ENCODE results near the gene PGM5. TPM values are rescaled to one million over a fixed set of nuclear protein-coding genes. Genes with fewer than 3 reads are reported as not detected.
A peak's percentile ranks its signal among the peaks of the same experiment; 100 is the strongest.
"Not testable (repeated sequence)": the region's sequence is repeated elsewhere in the genome, so short reads cannot be mapped to it uniquely, and the experiment has no call there.

Gene PGM5
- total and polyA plus RNA-seq, 2 of the 8 experiments (the other 6 are each of a cell fraction or from before 2014, with no cell fraction given) = not detected

DNA sequence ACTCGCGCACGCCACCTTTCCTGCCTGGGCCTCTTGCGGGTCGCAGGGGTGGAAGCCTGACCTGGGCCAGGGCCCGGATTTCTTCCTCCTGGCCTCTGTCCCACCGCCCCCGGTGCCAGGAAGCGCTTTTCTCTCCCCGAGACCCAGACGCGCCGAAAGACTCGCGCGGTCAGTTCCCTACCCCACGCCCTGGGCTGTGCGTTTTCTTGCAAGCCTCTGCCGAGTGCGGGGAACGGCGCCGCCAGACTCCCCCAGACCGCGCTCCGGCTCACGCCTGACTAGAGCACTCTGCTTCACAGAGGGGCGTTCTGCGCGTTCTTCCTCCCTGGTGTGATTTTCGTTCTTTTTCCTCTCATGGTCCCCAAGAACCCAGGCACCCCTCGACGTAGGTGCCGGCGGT, 49.3 kb upstream of the PGM5 start:
- H3K27me3 ChIP-seq (replicated peaks in 1 of 4; ENCODE audit: control insufficient read depth in 3 of 4, extremely low read depth in 1 of 4, insufficient read depth in 3 of 4, low read length in 3 of 4) = peaks cover 4 to 15% (median 7%) of the 10 kb centered on the region in 4 experiments; a peak in 6 of 7 replicates
- H2BK15ac ChIP-seq (ENCODE audit: low read length); H4K20me1 ChIP-seq (replicated peaks in 1 of 2; ENCODE audit: control insufficient read depth in 1 of 2, insufficient read depth in 2 of 2, low read length in 2 of 2); H3K23ac ChIP-seq (ENCODE audit: insufficient read length); H3K4me2 ChIP-seq (ENCODE audit: insufficient read depth in 1 of 2, low read depth in 2 of 2, low read length in 2 of 2); H4K5ac ChIP-seq (ENCODE audit: insufficient read length, low read depth, low read length); POLR2A ChIA-PET (ENCODE audit: partially characterized antibody); H2AFZ ChIP-seq (ENCODE audit: low read length); H3K79me2 ChIP-seq (ENCODE audit: control insufficient read depth in 1 of 2, insufficient read depth in 2 of 2, low read length in 2 of 2); H3K14ac ChIP-seq (ENCODE audit: insufficient read length); H2BK5ac ChIP-seq (ENCODE audit: low read depth, low read length); CTCF ChIA-PET (ENCODE audit: partially characterized antibody); H3K56ac ChIP-seq (replicated peaks; ENCODE audit: insufficient read length, low read depth, low read length); H2BK12ac ChIP-seq (ENCODE audit: low read depth, low read length); H4K8ac ChIP-seq (ENCODE audit: extremely low read depth, insufficient read depth, low read length); H3K4me1 ChIP-seq (replicated peaks in 1 of 4; ENCODE audit: control insufficient read depth in 3 of 4, insufficient read depth in 4 of 4, low read length in 3 of 4); H2BK120ac ChIP-seq (replicated peaks; ENCODE audit: low read depth, low read length); H3K4me3 ChIP-seq (ENCODE audit: extremely low read depth in 1 of 4, insufficient read depth in 2 of 4, low read depth in 3 of 4, low read length in 4 of 4); H3K4ac ChIP-seq (replicated peaks; ENCODE audit: insufficient read length, low read depth, low read length); DNase-seq (ENCODE audit: low read depth in 1 of 2, low spot score in 2 of 2); H3K9ac ChIP-seq (replicated peaks in 1 of 4; ENCODE audit: extremely low read depth in 1 of 4, low read depth in 3 of 4, low read length in 3 of 4); H3K36me3 ChIP-seq (ENCODE audit: control insufficient read depth in 2 of 4, insufficient read depth in 4 of 4, low read length in 3 of 4); FAIRE-seq; H3K18ac ChIP-seq (ENCODE audit: extremely low read depth, low read length); H3K9me3 ChIP-seq (ENCODE audit: insufficient read depth in 2 of 2, low read depth in 1 of 2, low read length in 1 of 2); H3K27ac ChIP-seq (ENCODE audit: low read depth, low read length); H3K79me1 ChIP-seq (ENCODE audit: low read depth, low read length); H4K91ac ChIP-seq (replicated peaks; ENCODE audit: insufficient read length, low read length); H2AK5ac ChIP-seq (ENCODE audit: low read depth, low read length); H2BK20ac ChIP-seq (ENCODE audit: low read length); H3K23me2 ChIP-seq (ENCODE audit: low read depth, low read length): not testable (repeated sequence)
- TF ChIP-seq SUZ12 (IDR thresholded peaks at IDR 0.05; ENCODE audit: low read length) (0 out of 2 replicates have a peak, but pooled peaks have one; percentile 4), EZH2 (IDR thresholded peaks at IDR 0.05; ENCODE audit: low read depth, low read length, severe bottlenecking) (peak; percentile 30)
- 40% methylated on average over 17 of the region's 35 CpGs; no CpG with 5 or more reads in 1 of the 2 experiments for WGBS, 2 experiments (ENCODE audit: extremely low coverage in 1 of 2, insufficient coverage in 1 of 2, insufficient read length in 1 of 2, insufficient replicate concordance in 2 of 2, low coverage in 1 of 2, low lambda C conversion rate in 2 of 2, missing lambda C conversion rate in 1 of 2)
